Activated gamma-delta T cell treated with Interleukin-2 at 50 U/mL for 16 hours (primary cell): ENCODE data around the gene MTA2.
"Not testable (repeated sequence)": the region's sequence is repeated elsewhere in the genome, so short reads cannot be mapped to it uniquely, and the experiment has no call there.

Experiments
- DNase-seq: peaks from one replicate; pipeline ENCODE4 v3.0.0-alpha.2; 2020

The MTA2 gene

GRCh38 chr11:62565100-62565802 lies 36.4 kb downstream of the MTA2 start:
- DNase-seq = no peak

GRCh38 chr11:62561677-62562230 lies 39.9 kb downstream of the MTA2 start:
- not testable (repeated sequence) for DNase-seq

- DNase-seq = peak; percentile 78
Observed at GRCh38 chr11:62560566-62561103, 41.0 kb downstream of the MTA2 start.

- not testable (repeated sequence) for DNase-seq
Observed at GRCh38 chr11:62559626-62560025, 42.0 kb downstream of the MTA2 start.

- DNase-seq = no peak
Observed at GRCh38 chr11:62559204-62559603, 42.5 kb downstream of the MTA2 start.

- DNase-seq = no peak
Observed at GRCh38 chr11:62558669-62559068, 43.0 kb downstream of the MTA2 start.

DNA sequence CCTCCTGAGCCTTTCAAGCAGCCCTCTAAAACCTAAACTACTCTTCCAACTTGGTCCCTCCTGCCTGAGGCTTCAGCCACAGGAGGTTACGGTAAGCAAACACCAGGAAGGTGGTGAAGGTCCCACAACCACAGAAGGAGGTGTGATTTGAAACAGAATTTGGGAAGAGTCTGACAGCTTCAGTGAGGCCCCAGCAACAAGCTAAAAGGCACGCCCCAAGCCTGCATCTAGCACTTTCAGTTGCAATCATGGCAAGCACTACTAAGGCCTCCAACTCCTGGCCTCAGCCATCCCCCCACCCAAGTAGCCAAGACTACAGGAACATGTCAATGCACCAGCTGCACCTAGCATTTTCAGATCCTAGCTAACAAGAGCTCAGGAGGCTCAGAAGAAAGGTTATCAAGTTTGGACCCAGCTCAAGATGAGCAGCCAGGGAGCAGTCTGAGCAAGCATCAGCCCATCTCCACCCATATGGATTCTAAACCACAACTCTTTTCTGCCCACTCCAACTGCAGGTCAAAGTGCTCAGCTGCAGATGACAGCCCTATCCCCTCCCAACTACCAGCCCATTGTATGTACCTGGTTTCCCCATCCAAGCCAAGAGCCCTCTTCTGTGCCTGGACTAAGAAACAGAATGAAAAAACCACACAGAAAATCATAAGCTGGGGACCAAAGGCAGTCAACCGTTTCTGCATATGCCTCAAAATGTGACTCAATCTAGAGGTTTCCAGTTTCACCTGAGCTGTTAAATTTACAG lies 44.6 kb downstream of the MTA2 start:
- peak; percentile 61 for DNase-seq

- peak; percentile 90 for DNase-seq
Observed at GRCh38 chr11:62556108-62556874, 45.4 kb downstream of the MTA2 start.

DNA sequence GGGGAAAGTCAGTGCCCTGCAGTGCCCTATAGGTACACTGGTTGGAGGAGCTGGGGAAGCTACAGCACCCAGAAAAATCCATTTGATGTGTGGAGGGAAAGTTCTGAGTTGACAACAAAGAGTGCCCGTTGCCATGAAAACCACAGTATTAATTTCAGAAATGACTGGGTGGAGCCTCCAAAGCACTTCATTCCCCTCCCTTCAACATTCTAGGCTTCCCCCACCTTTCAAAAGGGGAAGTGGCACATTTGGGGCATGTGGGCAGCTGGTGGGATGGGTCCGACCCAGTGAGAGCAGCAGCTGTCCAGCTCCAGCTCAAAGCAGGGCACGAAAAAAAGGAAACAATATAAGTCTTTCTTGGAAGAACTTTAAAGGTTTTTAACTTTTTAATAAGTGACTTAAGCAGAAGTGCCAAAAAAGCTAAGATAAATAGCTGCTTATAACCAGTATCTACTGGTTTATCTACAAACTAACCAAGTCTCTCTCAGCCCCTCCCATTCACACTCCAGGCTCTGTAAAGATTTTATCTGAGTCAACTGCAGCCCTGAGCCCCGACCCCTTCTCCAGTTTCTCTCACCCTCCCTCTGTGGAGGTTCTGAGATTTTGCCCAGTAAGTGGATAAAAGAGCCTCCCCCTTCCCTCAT lies 46.1 kb downstream of the MTA2 start:
- DNase-seq = peak; percentile 57

GRCh38 chr11:62554387-62555167 lies 47.1 kb downstream of the MTA2 start:
- DNase-seq = no peak

DNA sequence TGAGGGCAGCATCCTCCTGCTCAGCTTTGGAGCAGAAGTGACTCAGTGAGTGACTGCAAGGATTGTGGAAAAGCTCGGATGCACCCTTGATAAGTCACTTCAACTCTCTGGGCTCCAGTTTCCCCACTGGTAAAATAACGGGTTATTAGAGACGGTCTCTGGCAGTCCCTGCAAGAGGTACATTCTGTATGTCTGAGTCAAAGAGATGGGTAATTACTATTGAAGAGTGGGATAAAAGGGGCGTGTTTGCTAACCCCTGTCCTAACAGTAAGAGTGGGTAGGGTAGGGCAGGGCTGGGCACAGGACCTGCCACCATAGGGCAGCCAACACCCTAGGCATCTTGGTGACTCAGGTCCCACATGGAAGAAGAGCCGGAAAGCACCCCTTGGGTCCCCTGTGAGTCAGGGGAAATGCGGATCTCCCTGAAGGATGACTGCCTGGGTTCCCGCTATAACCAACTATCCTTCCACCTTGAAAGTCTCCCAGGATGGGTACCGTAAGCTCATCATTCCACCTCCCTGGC lies 47.8 kb downstream of the MTA2 start:
- no peak for DNase-seq

- DNase-seq = peak; percentile 58
Observed at GRCh38 chr11:62553080-62553838, 48.4 kb downstream of the MTA2 start.

DNA sequence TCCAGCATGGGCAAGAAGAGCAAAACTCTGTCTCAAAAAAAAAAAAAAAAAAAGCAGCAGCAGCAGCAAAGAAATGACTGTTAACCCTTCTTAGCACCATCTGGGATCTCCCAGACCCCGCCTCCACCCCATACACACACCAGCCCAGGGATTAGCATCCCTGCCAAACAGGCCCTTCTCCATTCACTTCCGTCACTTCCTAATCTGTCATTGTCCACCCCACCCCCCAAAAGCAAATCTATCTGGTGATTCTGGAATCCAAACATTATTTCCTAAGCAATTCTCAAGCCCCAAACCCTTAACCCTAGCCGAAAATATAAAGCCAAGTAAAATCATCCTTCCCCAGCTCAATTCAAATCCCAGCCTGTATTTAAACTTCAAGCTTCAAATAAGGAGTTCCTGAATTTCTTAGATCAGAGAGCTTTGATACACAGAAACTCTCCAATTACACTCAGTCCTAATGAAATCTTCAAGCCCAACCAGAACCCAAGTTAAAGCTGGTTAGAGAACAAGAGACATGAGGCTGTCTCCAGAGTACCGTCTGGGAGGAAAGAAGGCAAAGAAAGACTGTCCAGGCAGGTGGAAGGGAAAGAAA lies 49.1 kb downstream of the MTA2 start:
- no peak for DNase-seq

DNA sequence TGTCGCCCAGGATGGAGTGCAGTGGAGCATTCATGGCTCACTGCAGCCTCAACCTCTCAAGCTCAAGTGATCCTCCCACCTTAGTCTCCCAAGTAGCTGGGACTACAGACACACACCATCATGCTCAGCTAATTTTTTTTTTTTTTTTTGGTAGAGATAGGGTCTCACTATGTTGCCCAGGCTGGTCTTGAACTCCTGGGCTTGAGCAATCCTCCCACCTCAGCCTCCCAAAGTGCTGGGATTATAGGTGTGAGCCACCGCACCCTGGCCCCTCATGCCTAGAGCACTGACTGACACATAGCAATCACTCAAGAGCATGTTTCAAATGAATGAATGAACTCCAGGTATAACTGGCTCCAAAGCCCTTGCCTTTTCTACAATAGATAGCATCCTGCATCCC lies 51.2 kb downstream of the MTA2 start:
- not testable (repeated sequence) for DNase-seq

DNA sequence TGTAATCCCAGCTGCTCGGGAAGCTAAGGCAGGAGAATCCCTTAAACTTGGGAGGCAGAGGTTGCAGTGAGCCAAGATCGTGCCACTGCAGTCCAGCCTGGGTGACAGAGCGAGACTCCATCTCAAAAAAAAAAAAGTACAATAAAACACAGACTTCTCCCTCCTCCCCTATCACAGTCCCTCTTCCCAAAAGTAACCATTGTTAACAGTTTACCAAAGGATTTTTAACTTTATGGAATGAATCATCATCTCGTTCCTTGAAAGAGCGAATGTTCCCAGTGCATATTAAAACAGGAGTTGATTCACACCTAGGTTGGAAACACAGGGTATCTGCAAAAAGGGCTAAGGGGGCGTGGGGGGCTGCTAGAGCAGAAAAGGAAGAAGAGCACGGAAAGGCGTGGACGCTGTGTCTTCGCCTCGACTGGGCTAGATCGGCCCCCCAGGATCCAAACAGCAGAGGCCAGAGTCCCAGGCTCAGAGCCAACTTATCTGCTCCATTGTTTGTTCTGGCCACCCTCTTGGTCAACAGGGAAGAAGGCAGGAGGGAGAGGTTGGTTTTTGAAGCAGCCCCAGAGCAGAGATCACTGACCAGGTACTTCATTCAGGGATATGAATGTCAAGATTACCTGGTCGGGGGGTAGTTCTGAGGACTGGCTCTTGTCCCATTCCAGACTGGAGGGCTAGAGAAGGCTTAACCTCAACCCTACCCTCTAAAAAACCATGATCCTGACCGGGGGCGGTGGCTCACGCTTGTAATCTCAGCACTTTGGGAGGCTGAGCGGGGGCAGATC lies 52.9 kb downstream of the MTA2 start:
- no peak for DNase-seq

GRCh38 chr11:62547691-62548281 lies 53.9 kb downstream of the MTA2 start:
- no peak for DNase-seq

DNA sequence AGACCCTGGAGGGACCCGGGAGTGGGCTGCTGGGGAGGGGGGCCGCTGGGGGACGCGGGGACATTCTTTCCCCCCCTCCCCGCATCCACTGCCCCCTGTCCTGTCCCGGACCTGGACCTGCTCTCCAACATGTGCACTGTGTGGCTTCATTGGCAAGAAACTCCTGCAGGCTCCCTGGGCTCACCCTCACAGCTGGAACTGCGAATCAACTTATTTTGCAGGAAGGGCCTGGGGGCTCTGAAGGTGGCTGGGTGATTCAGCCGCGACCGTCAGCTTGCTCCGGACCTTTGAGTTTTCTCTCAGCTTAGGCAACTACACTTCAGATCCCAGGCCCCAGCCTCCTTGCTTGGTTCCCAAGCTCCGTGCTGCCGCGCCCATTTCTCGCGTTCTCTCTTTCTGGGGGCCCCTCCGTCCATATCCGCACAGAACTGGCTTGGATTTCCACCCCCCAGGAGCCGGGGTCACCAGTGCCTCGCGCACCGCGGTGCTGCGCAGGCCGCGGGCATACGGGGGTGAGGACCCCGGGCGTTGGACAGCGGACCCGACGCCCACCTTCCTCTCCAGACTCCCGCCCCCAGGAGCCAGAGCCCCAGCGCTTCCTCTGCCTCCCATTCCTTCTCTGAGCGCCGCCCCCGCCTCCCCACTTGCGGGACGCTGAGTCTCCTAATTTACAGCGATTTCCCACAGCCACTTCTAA lies 54.6 kb downstream of the MTA2 start:
- DNase-seq = no peak

DNA sequence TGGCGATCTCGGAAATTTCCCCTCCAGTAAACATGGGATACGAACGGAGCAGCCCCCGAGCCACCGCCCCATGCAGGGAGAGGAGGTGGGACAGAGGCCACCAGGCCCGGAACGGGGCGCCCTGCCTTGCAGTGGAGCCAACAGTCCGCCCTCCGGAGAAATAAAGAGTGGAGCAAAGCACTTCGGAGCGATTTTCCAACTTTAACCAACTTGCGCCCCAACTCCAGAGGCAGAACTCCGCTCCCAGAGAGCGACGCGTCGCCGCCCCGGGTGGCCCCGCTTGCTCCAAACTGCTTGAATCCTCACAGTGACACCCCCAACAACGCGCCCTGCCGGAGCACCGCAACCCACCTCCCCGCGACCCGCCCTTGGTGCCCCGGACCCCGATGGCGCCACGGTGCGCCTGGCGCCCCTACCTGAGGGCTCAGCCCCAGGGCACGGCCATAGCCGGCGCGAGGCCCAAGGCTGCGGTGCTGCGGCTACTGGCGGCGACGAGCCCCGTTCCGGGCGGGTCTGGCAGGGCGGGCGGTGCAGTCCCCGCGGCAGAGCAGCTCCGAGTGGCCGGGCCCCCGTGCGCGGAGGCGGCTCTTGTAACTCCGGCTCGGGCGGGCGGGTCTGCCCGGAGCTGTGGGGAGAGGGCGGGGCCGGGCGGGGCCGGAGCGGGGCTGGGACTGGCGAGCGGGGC lies 55.3 kb downstream of the MTA2 start, which contains the start of gene AHNAK:
Gene AHNAK, minus strand, starts transcription at position 563 of the 685 bp plus-strand sequence. CDS start 10,708 bp downstream, outside the sequence.
- peak; percentile 64 for DNase-seq
